Stimulated activated naive B cell treated with anti-CD40 and anti-IgM and Interleukin-4, amounts not matched to agents 10 μg/mL and 1 μg/mL and 100 μg/mL, for 72 hours (primary cell): ENCODE data around the gene MAD1L1.
A peak's percentile ranks its signal among the peaks of the same experiment; 100 is the strongest.

Source experiments
- ATAC-seq, 2 donors: fragments of 150-1000 bp; cut with Tn5 transposase; replicated peaks; 2 replicates each; pipeline ENCODE4 v1.10.0; 2021; ENCODE audit warnings: moderate library complexity in 1 of 2
- DNase-seq: peaks from one replicate; pipeline ENCODE4 v3.0.0; 2021
- H3K27ac Mint-ChIP-seq: one replicate; pipeline ENCODE4 v1.8.0; 2022; ENCODE audit warnings: mild to moderate bottlenecking, mixed read lengths
- H3K27me3 Mint-ChIP-seq, 2 donors: one replicate each; pipeline ENCODE4 v1.8.0; 2022; ENCODE audit warnings: mixed read lengths in 2 of 2
- H3K36me3 Mint-ChIP-seq, 2 donors: one replicate each; pipeline ENCODE4 v1.8.0; 2022; ENCODE audit warnings: mixed read lengths in 2 of 2, mild to moderate bottlenecking in 1 of 2
- H3K4me1 Mint-ChIP-seq, 2 donors: one replicate each; pipeline ENCODE4 v1.8.0; 2022; ENCODE audit warnings: mixed read lengths in 2 of 2, mild to moderate bottlenecking in 1 of 2
- H3K4me3 Mint-ChIP-seq, 2 donors: one replicate each; pipeline ENCODE4 v1.8.0; 2022; ENCODE audit warnings: mild to moderate bottlenecking in 2 of 2, mixed read lengths in 2 of 2, moderate library complexity in 1 of 2
- H3K9me3 Mint-ChIP-seq, 2 donors: one replicate each; pipeline ENCODE4 v1.8.0; 2022; ENCODE audit warnings: mixed read lengths in 2 of 2, mild to moderate bottlenecking in 1 of 2

Gene MAD1L1

GRCh38 chr7:1892011-1892965, 340.5 kb downstream of the MAD1L1 start:
- peaks cover 34 to 53% of the 10 kb centered on the region in 2 donors for H3K36me3 Mint-ChIP-seq
- peaks cover 8 to 14% of the 10 kb centered on the region in 2 donors for H3K4me1 Mint-ChIP-seq
- H3K27me3 Mint-ChIP-seq: no peaks in the 10 kb centered on the region
- no peak overlapping the region for H3K4me3 Mint-ChIP-seq
- no peaks in the 10 kb centered on the region for H3K9me3 Mint-ChIP-seq
- no peak overlapping the region for H3K27ac Mint-ChIP-seq
- DNase-seq (no peak), ATAC-seq (no peak)

- Mint-ChIP-seq H3K27me3 (no peaks in the 10 kb centered on the region), H3K4me3 (no peak overlapping the region), H3K27ac (peak overlapping the region; percentile 89), H3K36me3 (peaks cover 45 to 63% of the 10 kb centered on the region in 2 donors), H3K4me1 (peaks cover 8 to 14% of the 10 kb centered on the region in 2 donors), H3K9me3 (no peaks in the 10 kb centered on the region)
- ATAC-seq (no peak), DNase-seq (no peak)
Observed at GRCh38 chr7:1890289-1891235, 342.2 kb downstream of the MAD1L1 start.

- Mint-ChIP-seq H3K4me3 (no peak overlapping the region), H3K36me3 (peaks cover 43 to 61% of the 10 kb centered on the region in 2 donors)
- no peak for DNase-seq
Observed at GRCh38 chr7:1889556-1890181, 343.1 kb downstream of the MAD1L1 start.

GRCh38 chr7:1889091-1889490, 343.7 kb downstream of the MAD1L1 start:
- ATAC-seq (no peak), DNase-seq (no peak)
- no peak overlapping the region for H3K4me3 Mint-ChIP-seq
- no peaks in the 10 kb centered on the region for H3K27me3 Mint-ChIP-seq
- peaks cover 10 to 22% of the 10 kb centered on the region in 2 donors for H3K4me1 Mint-ChIP-seq
- peaks cover 40 to 56% of the 10 kb centered on the region in 2 donors for H3K36me3 Mint-ChIP-seq
- H3K9me3 Mint-ChIP-seq: no peaks in the 10 kb centered on the region
- no peak overlapping the region for H3K27ac Mint-ChIP-seq

More at GRCh38 chr7:1889556-1890181, 343.1 kb downstream of the MAD1L1 start:
- no peaks in the 10 kb centered on the region for H3K9me3 Mint-ChIP-seq
- H3K27me3 Mint-ChIP-seq: no peaks in the 10 kb centered on the region
- H3K27ac Mint-ChIP-seq: peak overlapping the region; percentile 60
- ATAC-seq: peak in 1 of 2 donors; percentile 56
- peaks cover 10 to 22% of the 10 kb centered on the region in 2 donors for H3K4me1 Mint-ChIP-seq

GRCh38 chr7:1888425-1888824, 344.3 kb downstream of the MAD1L1 start:
- Mint-ChIP-seq H3K4me1 (peaks cover 10 to 23% of the 10 kb centered on the region in 2 donors), H3K9me3 (no peaks in the 10 kb centered on the region), H3K4me3 (no peak overlapping the region), H3K36me3 (peaks cover 38 to 53% of the 10 kb centered on the region in 2 donors), H3K27me3 (no peaks in the 10 kb centered on the region), H3K27ac (peak overlapping the region; percentile 31)
- DNase-seq (no peak), ATAC-seq (no peak)

- Mint-ChIP-seq H3K4me3 (no peak overlapping the region), H3K27ac (no peak overlapping the region), H3K9me3 (no peaks in the 10 kb centered on the region), H3K4me1 (peaks cover 12 to 29% of the 10 kb centered on the region in 2 donors), H3K27me3 (no peaks in the 10 kb centered on the region), H3K36me3 (peaks cover 38 to 53% of the 10 kb centered on the region in 2 donors)
- ATAC-seq (no peak), DNase-seq (no peak)
Observed at GRCh38 chr7:1887251-1887650, 345.5 kb downstream of the MAD1L1 start.

- peaks cover 16 to 23% of the 10 kb centered on the region in 2 donors for H3K4me1 Mint-ChIP-seq
- no peaks in the 10 kb centered on the region for H3K9me3 Mint-ChIP-seq
- H3K27ac Mint-ChIP-seq: no peak overlapping the region
Observed at GRCh38 chr7:1886361-1887064, 346.2 kb downstream of the MAD1L1 start.

GRCh38 chr7:1885465-1886226, 347.1 kb downstream of the MAD1L1 start:
- H3K9me3 Mint-ChIP-seq: no peaks in the 10 kb centered on the region
- H3K27ac Mint-ChIP-seq: peak overlapping the region; percentile 20
- ATAC-seq (no peak), DNase-seq (no peak)
- H3K4me1 Mint-ChIP-seq: peaks cover 16 to 23% of the 10 kb centered on the region in 2 donors
- H3K36me3 Mint-ChIP-seq: peaks cover 33 to 55% of the 10 kb centered on the region in 2 donors
- H3K27me3 Mint-ChIP-seq: no peaks in the 10 kb centered on the region
- no peak overlapping the region for H3K4me3 Mint-ChIP-seq

More at GRCh38 chr7:1886361-1887064, 346.2 kb downstream of the MAD1L1 start:
- DNase-seq (no peak), ATAC-seq (no peak)
- Mint-ChIP-seq H3K27me3 (no peaks in the 10 kb centered on the region), H3K4me3 (no peak overlapping the region), H3K36me3 (peaks cover 35 to 53% of the 10 kb centered on the region in 2 donors)

- H3K4me3 Mint-ChIP-seq: no peak overlapping the region
- peaks cover 14 to 15% of the 10 kb centered on the region in 2 donors for H3K4me1 Mint-ChIP-seq
- H3K36me3 Mint-ChIP-seq: peaks cover 33 to 60% of the 10 kb centered on the region in 2 donors
- DNase-seq (no peak), ATAC-seq (no peak)
- peak overlapping the region; percentile 73 for H3K27ac Mint-ChIP-seq
- no peaks in the 10 kb centered on the region for H3K27me3 Mint-ChIP-seq
- H3K9me3 Mint-ChIP-seq: no peaks in the 10 kb centered on the region
Observed at GRCh38 chr7:1884583-1885350, 348.0 kb downstream of the MAD1L1 start.

- ATAC-seq (no peak), DNase-seq (no peak)
- Mint-ChIP-seq H3K27ac (peak overlapping the region; percentile 60), H3K4me1 (peaks cover 14 to 15% of the 10 kb centered on the region in 2 donors), H3K27me3 (no peaks in the 10 kb centered on the region), H3K4me3 (no peak overlapping the region), H3K36me3 (peaks cover 35 to 59% of the 10 kb centered on the region in 2 donors), H3K9me3 (no peaks in the 10 kb centered on the region)
Observed at GRCh38 chr7:1883834-1884582, 348.7 kb downstream of the MAD1L1 start.

- Mint-ChIP-seq H3K4me3 (no peak overlapping the region), H3K4me1 (peaks cover 11 to 15% of the 10 kb centered on the region in 2 donors), H3K36me3 (peaks cover 29 to 51% of the 10 kb centered on the region in 2 donors), H3K27me3 (no peaks in the 10 kb centered on the region), H3K27ac (peak overlapping the region; percentile 60), H3K9me3 (no peaks in the 10 kb centered on the region)
- ATAC-seq (no peak), DNase-seq (no peak)
Observed at GRCh38 chr7:1883031-1883761, 349.5 kb downstream of the MAD1L1 start.
